H1 (cell line): Measurements from ENCODE around the gene DDI2. TPM values are rescaled to one million over a fixed set of nuclear protein-coding genes. Genes with fewer than 3 reads are reported as not detected.

ENCODE experiments used
- CTCF ChIA-PET: fragments of 300-600 bp; sonication (Branson Sonifier 250); formaldehyde crosslinking; loops from one replicate; lab custom pipeline; 2021; ENCODE audit not compliant: partially characterized antibody; lab: Charles Lee
- POLR2A ChIA-PET: fragments of 300-600 bp; sonication (Branson Sonifier 250); formaldehyde crosslinking; loops from one replicate; lab custom pipeline; 2021; ENCODE audit warnings: inconsistent platforms; ENCODE audit not compliant: partially characterized antibody; lab: Charles Lee
- DNase-seq, 2 experiments: peaks; one replicate each; pipeline versions ENCODE4 v3.0.0 to v3.0.0-alpha.2; 2010 to 2022; ENCODE audit warnings: low spot score in 2 of 2, low read depth in 1 of 2, mixed read lengths in 1 of 2
- FAIRE-seq: peaks from 2 replicates; lab custom pipeline; 2011; peaks lifted over from hg19 to GRCh38; lab: Jason Lieb, UNC
- H2AFZ ChIP-seq: 2 replicates; pipeline ENCODE4 v1.8.1; 2012; ENCODE audit warnings: low read length, inconsistent platforms
- H2AK5ac ChIP-seq: 2 replicates; pipeline ENCODE4 v1.6.1; 2013; ENCODE audit warnings: low read depth, low read length
- H2BK120ac ChIP-seq: replicated peaks from 2 replicates; pipeline ENCODE3; 2013; ENCODE audit warnings: low read depth, low read length, inconsistent platforms
- H2BK12ac ChIP-seq: 2 replicates; pipeline ENCODE4 v1.6.1; 2013; ENCODE audit warnings: low read depth, low read length
- H2BK15ac ChIP-seq: 2 replicates; pipeline ENCODE4 v1.6.1; 2013; ENCODE audit warnings: low read length
- H2BK20ac ChIP-seq: 2 replicates; pipeline ENCODE4 v1.6.1; 2013; ENCODE audit warnings: low read length
- H2BK5ac ChIP-seq: 2 replicates; pipeline ENCODE4 v1.6.1; 2013; ENCODE audit warnings: low read depth, low read length
- H3K14ac ChIP-seq: 2 replicates; pipeline ENCODE4 v1.6.1; 2013; ENCODE audit warnings: inconsistent platforms; ENCODE audit not compliant: insufficient read length
- H3K18ac ChIP-seq: 2 replicates; pipeline ENCODE4 v1.6.1; 2013; ENCODE audit warnings: low read length; ENCODE audit errors: extremely low read depth
- H3K23ac ChIP-seq: 2 replicates; pipeline ENCODE4 v1.6.1; 2013; ENCODE audit warnings: inconsistent platforms; ENCODE audit not compliant: insufficient read length
- H3K23me2 ChIP-seq: 2 replicates; pipeline ENCODE4 v1.6.1; 2013; ENCODE audit warnings: low read depth, low read length
- H3K27ac ChIP-seq: 2 replicates; pipeline ENCODE4 v1.6.1; 2011; ENCODE audit warnings: low read depth, low read length, inconsistent platforms
- H3K27me3 ChIP-seq, 4 experiments: replicated peaks in 1 of 4; 1 replicate in 1 of 4; 2 replicates in 3 of 4; pipeline versions ENCODE4 v1.6.1 to v1.8.1; 2011 to 2013; ENCODE audit warnings: low read length in 3 of 4, mild to moderate bottlenecking in 3 of 4, inconsistent platforms in 2 of 4, mixed read lengths in 2 of 4, moderate library complexity in 1 of 4; ENCODE audit not compliant: control insufficient read depth in 3 of 4, insufficient read depth in 3 of 4; ENCODE audit errors: extremely low read depth in 1 of 4
- H3K36me3 ChIP-seq, 4 experiments: 2 replicates each; pipeline versions ENCODE4 v1.6.1 to v1.8.1; 2011 to 2013; ENCODE audit warnings: mild to moderate bottlenecking in 4 of 4, low read length in 3 of 4, moderate library complexity in 2 of 4, control low read depth in 1 of 4, inconsistent platforms in 1 of 4; ENCODE audit not compliant: insufficient read depth in 4 of 4, control insufficient read depth in 2 of 4
- H3K4ac ChIP-seq: replicated peaks from 2 replicates; pipeline ENCODE3; 2013; ENCODE audit warnings: low read length, low read depth, mixed read lengths, inconsistent platforms; ENCODE audit not compliant: insufficient read length
- H3K4me1 ChIP-seq, 4 experiments: replicated peaks in 1 of 4; 1 replicate in 1 of 4; 2 replicates in 3 of 4; pipeline versions ENCODE4 v1.6.1 to v1.8.1; 2011 to 2013; ENCODE audit warnings: low read length in 3 of 4, inconsistent platforms in 2 of 4, mixed read lengths in 1 of 4; ENCODE audit not compliant: insufficient read depth in 4 of 4, control insufficient read depth in 3 of 4
- H3K4me2 ChIP-seq, 2 experiments: 2 replicates each; pipeline versions ENCODE4 v1.6.1 to v1.8.1; 2011 to 2013; ENCODE audit warnings: low read depth in 2 of 2, low read length in 2 of 2, control low read depth in 1 of 2, inconsistent platforms in 1 of 2, mild to moderate bottlenecking in 1 of 2; ENCODE audit not compliant: insufficient read depth in 1 of 2
- H3K4me3 ChIP-seq, 4 experiments: fragments of 200-600, 300-600 bp in 1 of 4; sonication (generic), shearing (Covaris generic), sonication (Bioruptor Twin) in 1 of 4; 2 replicates each; pipeline versions ENCODE4 v1.5.1 to v1.8.1; 2011 to 2016; ENCODE audit warnings: low read length in 4 of 4, low read depth in 3 of 4, control low read depth in 2 of 4, inconsistent platforms in 2 of 4, mild to moderate bottlenecking in 2 of 4, mixed read lengths in 1 of 4, moderate library complexity in 1 of 4; ENCODE audit not compliant: insufficient read depth in 2 of 4; ENCODE audit errors: extremely low read depth in 1 of 4
- H3K56ac ChIP-seq: replicated peaks from 2 replicates; pipeline ENCODE3; 2013; ENCODE audit warnings: low read depth, mild to moderate bottlenecking, mixed read lengths, low read length, inconsistent platforms; ENCODE audit not compliant: insufficient read length
- H3K79me1 ChIP-seq: 2 replicates; pipeline ENCODE4 v1.6.1; 2013; ENCODE audit warnings: low read depth, low read length, control low read depth
- H3K79me2 ChIP-seq, 2 experiments: 2 replicates each; pipeline versions ENCODE4 v1.6.1 to v1.8.1; 2012 to 2013; ENCODE audit warnings: low read length in 2 of 2, mild to moderate bottlenecking in 2 of 2, inconsistent platforms in 1 of 2; ENCODE audit not compliant: insufficient read depth in 2 of 2, control insufficient read depth in 1 of 2
- H3K9ac ChIP-seq, 4 experiments: replicated peaks in 1 of 4; 1 replicate in 1 of 4; 2 replicates in 3 of 4; pipeline versions ENCODE4 v1.6.1 to v1.8.1; 2011 to 2013; ENCODE audit warnings: low read depth in 3 of 4, low read length in 3 of 4, control low read depth in 2 of 4, mild to moderate bottlenecking in 2 of 4, moderate library complexity in 2 of 4, inconsistent platforms in 1 of 4; ENCODE audit errors: extremely low read depth in 1 of 4
- H3K9me3 ChIP-seq, 2 experiments: 2 replicates each; pipeline versions ENCODE4 v1.6.1 to v1.8.1; 2012 to 2013; ENCODE audit warnings: mild to moderate bottlenecking in 2 of 2, moderate library complexity in 2 of 2, control low read depth in 1 of 2, inconsistent platforms in 1 of 2, low read depth in 1 of 2, low read length in 1 of 2, mixed read lengths in 1 of 2; ENCODE audit not compliant: insufficient read depth in 2 of 2
- H4K20me1 ChIP-seq, 2 experiments: replicated peaks in 1 of 2; 2 replicates each; pipeline versions ENCODE3 to v1.8.1; 2011 to 2013; ENCODE audit warnings: inconsistent platforms in 2 of 2, low read length in 2 of 2, mild to moderate bottlenecking in 1 of 2; ENCODE audit not compliant: insufficient read depth in 2 of 2, control insufficient read depth in 1 of 2
- H4K5ac ChIP-seq: 2 replicates; pipeline ENCODE4 v1.6.1; 2013; ENCODE audit warnings: low read length, low read depth, mixed read lengths, inconsistent platforms; ENCODE audit not compliant: insufficient read length
- H4K8ac ChIP-seq: 2 replicates; pipeline ENCODE4 v1.8.0; 2013; ENCODE audit warnings: mild to moderate bottlenecking, moderate library complexity, low read length, inconsistent platforms; ENCODE audit not compliant: insufficient read depth; ENCODE audit errors: extremely low read depth
- H4K91ac ChIP-seq: replicated peaks from 2 replicates; pipeline ENCODE3; 2013; ENCODE audit warnings: low read length, mixed read lengths, inconsistent platforms; ENCODE audit not compliant: insufficient read length
- CEBPB ChIP-seq: IDR thresholded peaks from 2 replicates; pipeline ENCODE4 v1.6.1; 2012; ENCODE audit warnings: low read depth, low read length
- JUND ChIP-seq: IDR thresholded peaks from 2 replicates; pipeline ENCODE4 v1.6.1; 2011; ENCODE audit warnings: mild to moderate bottlenecking, improper control_type of control experiment, low read length
- POU5F1 ChIP-seq: IDR thresholded peaks from 2 replicates; pipeline ENCODE4 v1.6.1; 2011; ENCODE audit warnings: low read depth, mild to moderate bottlenecking, low read length, moderate library complexity
- RBBP5 ChIP-seq: IDR thresholded peaks from 2 replicates; pipeline ENCODE4 v1.7.1; 2012; ENCODE audit warnings: low read depth, mild to moderate bottlenecking, inconsistent platforms, low read length, moderate library complexity, borderline replicate concordance
- SP4 ChIP-seq: IDR thresholded peaks from 2 replicates; pipeline ENCODE4 v1.6.1; 2012; ENCODE audit warnings: low read length, inconsistent platforms
- TAF1 ChIP-seq: IDR thresholded peaks from 2 replicates; pipeline ENCODE4 v1.6.1; 2011; ENCODE audit warnings: mild to moderate bottlenecking, low read depth, low read length
- WGBS, 2 experiments: shearing (Covaris generic) in 1 of 2; methylation state at CpG; one replicate each; pipeline versions ENCODE4 v1.1.6 to v1.1.7; 2013 to 2015; ENCODE audit warnings: low lambda C conversion rate in 2 of 2, mixed read lengths in 2 of 2, inconsistent platforms in 1 of 2, low coverage in 1 of 2, missing lambda C conversion rate in 1 of 2; ENCODE audit not compliant: insufficient replicate concordance in 2 of 2, insufficient coverage in 1 of 2, insufficient read length in 1 of 2; ENCODE audit errors: extremely low coverage in 1 of 2, missing lambda C conversion rate in 1 of 2; 5-methylcytosine and 5-hydroxymethylcytosine counted together
- polyA plus RNA-seq, 7 experiments: library from polyadenylated mRNA; depleted of rRNA in 3 of 7; stranded (reverse) in 5 of 7; unstranded in 2 of 7; fragments of >200 nt in 5 of 7; fragments of 200-250 nt in 2 of 7; gene quantifications; 1 replicate in 5 of 7; 2 replicates in 1 of 7; 4 replicates in 1 of 7; pipeline versions ENCODE4 v1.2.1 to v1.2.3, GENCODE V29; 2011 to 2013; ENCODE audit warnings: missing spikeins in 2 of 7, mixed read lengths in 2 of 7
- total RNA-seq: library from RNA; stranded (reverse); fragmentation: NEBNext Ultra II Directional; extraction: Animal tissue kit (Norgen Biotek cat#: 25700); gene quantifications from 2 replicates; pipeline ENCODE4 v1.2.1, GENCODE V29; 2021
- TF ChIP-seq, protein P1 (sequence below): IDR thresholded peaks from 2 replicates; pipeline ENCODE4 v1.6.1; 2011; ENCODE audit warnings: low read depth, mild to moderate bottlenecking, low read length; ENCODE audit not compliant: insufficient read depth
- TF ChIP-seq, protein P2 (sequence below): IDR thresholded peaks from 2 replicates; pipeline ENCODE4 v1.6.1; 2012; ENCODE audit warnings: inconsistent platforms

Gene DDI2
- total and polyA plus RNA-seq, 2 of the 8 experiments (the other 6 are each of a cell fraction or from before 2014, with no cell fraction given) = 7.7 to 38.3 TPM

DNA sequence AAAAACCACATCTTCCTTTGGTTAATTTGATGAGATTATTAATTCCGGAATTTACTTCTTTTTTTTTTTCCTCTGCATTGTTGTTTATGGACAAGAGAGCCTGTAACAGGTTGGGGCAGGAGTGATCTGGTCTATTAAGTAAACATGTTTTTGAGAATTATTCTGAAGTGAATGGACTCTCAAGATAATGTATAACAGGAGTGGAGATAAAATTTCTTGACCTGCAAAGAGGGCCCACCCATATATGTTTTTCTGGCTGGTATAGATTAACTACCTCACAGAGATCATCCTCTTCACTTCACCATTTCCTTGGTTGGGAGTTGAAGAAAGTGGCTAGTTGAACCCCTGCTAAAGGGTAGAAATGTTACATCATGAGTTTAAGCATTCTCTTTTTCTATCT lies 10.7 kb downstream of the DDI2 start:
- no peak overlapping the region for H2BK120ac ChIP-seq
- no peaks in the 10 kb centered on the region for H3K9me3 ChIP-seq
- peaks cover 12 to 41% (median 29%) of the 10 kb centered on the region in 4 experiments for H3K36me3 ChIP-seq
- WGBS, 2 experiments = 94% methylated on average over 1 of the region's 1 CpG; no CpG with 5 or more reads in 1 of the 2 experiments
- no peak overlapping the region for H3K4me2 ChIP-seq
- no peak overlapping the region for H3K9ac ChIP-seq
- no peak overlapping the region for H2BK20ac ChIP-seq
- 0 out of 2 replicates have a peak, but pooled peaks cover 2% of the 10 kb centered on the region for H3K79me1 ChIP-seq
- H2AFZ ChIP-seq = no peak overlapping the region
- no peak for FAIRE-seq
- no peak overlapping the region for H3K23ac ChIP-seq
- H4K8ac ChIP-seq = no peak overlapping the region
- H3K4ac ChIP-seq = no peak overlapping the region
- peaks cover 12 to 15% of the 10 kb centered on the region in 2 experiments for H4K20me1 ChIP-seq
- DNase-seq = no peak
- ChIA-PET POLR2A (no interaction called here), CTCF (no interaction called here)
- H3K79me2 ChIP-seq = peaks cover 6 to 55% of the 10 kb centered on the region in 2 experiments
- H3K23me2 ChIP-seq = no peaks in the 10 kb centered on the region
- no peak overlapping the region for H3K56ac ChIP-seq
- H3K14ac ChIP-seq = no peak overlapping the region
- no peak overlapping the region for H4K5ac ChIP-seq
- H3K18ac ChIP-seq = no peak overlapping the region
- H2BK12ac ChIP-seq = no peak overlapping the region
- H4K91ac ChIP-seq = no peak overlapping the region
- H3K4me3 ChIP-seq = no peak overlapping the region
- H3K27ac ChIP-seq = no peak overlapping the region
- H2BK5ac ChIP-seq = no peak overlapping the region
- no peak overlapping the region for H2BK15ac ChIP-seq
- no peak overlapping the region for H2AK5ac ChIP-seq
- no peaks in the 10 kb centered on the region for H3K4me1 ChIP-seq
- H3K27me3 ChIP-seq = no peaks in the 10 kb centered on the region
- TF ChIP-seq, protein P1, sequence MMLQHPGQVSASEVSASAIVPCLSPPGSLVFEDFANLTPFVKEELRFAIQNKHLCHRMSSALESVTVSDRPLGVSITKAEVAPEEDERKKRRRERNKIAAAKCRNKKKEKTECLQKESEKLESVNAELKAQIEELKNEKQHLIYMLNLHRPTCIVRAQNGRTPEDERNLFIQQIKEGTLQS = no peak
- TF ChIP-seq CEBPB = no peak
- no peak for TF ChIP-seq TAF1
- no peak for TF ChIP-seq JUND
- TF ChIP-seq SP4 = no peak
- TF ChIP-seq, protein P2, sequence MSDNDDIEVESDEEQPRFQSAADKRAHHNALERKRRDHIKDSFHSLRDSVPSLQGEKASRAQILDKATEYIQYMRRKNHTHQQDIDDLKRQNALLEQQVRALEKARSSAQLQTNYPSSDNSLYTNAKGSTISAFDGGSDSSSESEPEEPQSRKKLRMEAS = no peak
- TF ChIP-seq RBBP5 = no peak
- no peak for TF ChIP-seq POU5F1
